ENCODE measurements around the gene GTF2H4.

GRCh38 chr6:30938730-30939129 is 30.7 kb downstream of the GTF2H4 start:
- TF ChIP-seq POLR2AphosphoS5 (IDR thresholded peaks at IDR 0.05; ENCODE audit: borderline replicate concordance, low read depth, low read length): no peak
- TF ChIP-seq EZH2 (IDR thresholded peaks at IDR 0.05): no peak
- TF ChIP-seq FOXP2 (optimal IDR thresholded peaks at IDR 0.05; ENCODE audit: control extremely low read depth, extremely low read length, insufficient read depth): no peak
